Stimulated activated CD4-positive, alpha-beta T cell treated with anti-CD3 and anti-CD28 coated beads, Interleukin-4, amount 100 ng/mL, for 1 hour (primary cell): Measurements from ENCODE around the gene HEBP2.
"Not testable (repeated sequence)": the region's sequence is repeated elsewhere in the genome, so short reads cannot be mapped to it uniquely, and the experiment has no call there.

Experiments used
- DNase-seq: peaks from one replicate; pipeline ENCODE4 v3.0.0-alpha.2; 2020

HEBP2 gene

DNA sequence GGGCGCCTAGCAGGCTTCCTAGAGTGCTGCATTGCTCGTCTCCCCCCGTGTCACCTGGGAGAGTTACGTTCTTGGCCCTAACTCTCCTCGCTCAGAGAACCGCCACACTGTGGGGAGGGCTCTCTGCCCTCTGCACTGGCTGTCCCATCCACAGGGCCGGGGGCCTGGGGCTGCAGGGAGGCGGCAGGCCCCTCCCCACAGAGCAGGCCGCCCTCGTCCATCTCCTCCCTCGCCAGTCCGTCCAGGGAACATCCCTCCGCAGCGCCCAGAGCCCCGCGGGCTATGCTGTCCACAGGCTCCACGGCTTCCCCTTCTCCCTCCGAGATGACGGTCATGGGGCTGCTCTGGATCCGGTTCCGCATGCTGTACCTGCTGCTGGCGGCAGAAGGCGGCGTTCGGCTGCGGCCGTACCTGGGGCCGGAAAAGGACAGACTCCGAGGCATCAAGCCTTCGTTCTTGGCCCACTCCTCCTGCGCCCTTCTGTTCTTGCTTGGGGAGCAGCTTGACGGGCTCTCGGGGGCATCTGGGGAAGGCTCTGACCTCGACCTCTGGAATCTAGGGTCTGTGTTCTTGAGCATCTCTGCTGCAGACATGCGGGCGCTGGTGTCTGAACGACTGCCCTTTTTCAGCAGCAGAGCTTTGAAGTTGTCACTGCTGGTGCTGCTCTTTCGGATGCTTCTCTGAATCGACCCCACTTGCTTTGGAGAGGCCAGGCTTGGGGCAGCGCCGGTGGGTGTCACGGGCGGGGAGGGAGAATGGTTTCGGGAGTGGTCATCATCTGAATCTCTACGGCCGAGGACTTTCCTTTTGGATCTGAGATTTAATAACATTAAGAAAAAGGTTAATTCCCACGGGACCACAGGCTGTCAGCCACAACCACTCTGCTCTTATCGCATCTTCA lies 20.2 kb downstream of the HEBP2 start:
- no peak for DNase-seq

DNA sequence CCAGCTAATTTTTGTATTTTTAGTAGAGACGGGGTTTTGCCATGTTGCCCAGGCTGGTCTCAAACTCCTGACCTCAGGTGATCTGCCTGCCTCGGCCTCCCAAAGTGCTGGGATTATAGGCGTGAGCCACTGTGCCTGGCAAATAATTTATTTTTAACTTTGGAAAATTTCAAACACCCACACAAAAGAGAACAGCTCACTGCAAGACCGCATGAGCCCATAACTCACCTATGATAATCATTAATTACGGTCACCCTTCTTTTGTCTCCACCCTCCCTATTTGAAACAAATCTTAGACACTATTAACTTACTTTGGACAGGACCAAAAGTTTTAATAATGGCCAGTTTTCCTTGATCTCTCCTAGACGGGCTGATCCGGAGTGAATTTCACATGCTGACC lies 21.2 kb downstream of the HEBP2 start:
- not testable (repeated sequence) for DNase-seq

- no peak for DNase-seq
These were observed 22.6 kb downstream of the HEBP2 start for GRCh38 chr6:138426500-138427123.

DNA sequence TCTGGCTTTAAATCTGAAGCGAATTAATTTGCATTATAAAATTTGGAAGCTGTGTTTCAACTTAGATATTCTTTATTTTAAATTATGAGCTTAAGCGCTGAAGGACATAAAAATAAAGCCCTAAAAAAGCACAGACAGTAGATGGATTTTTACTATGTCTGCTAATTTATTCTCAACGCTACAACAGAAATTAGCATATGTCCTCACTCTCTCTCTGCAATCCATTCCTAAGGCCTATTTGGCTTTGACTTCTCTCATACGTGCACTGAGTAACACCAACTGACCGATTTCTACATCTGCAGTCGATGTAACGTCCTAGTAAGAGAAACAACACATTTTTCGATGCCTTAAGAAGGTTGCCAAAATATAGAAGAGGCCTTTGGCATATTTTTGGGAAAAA lies 23.7 kb downstream of the HEBP2 start:
- no peak for DNase-seq

GRCh38 chr6:138428944-138429598 lies 25.0 kb downstream of the HEBP2 start:
- no peak for DNase-seq

- no peak for DNase-seq
These were observed 25.7 kb downstream of the HEBP2 start for GRCh38 chr6:138429761-138430160.

- DNase-seq, result no peak
These were observed 26.5 kb downstream of the HEBP2 start for GRCh38 chr6:138430361-138431145.

DNA sequence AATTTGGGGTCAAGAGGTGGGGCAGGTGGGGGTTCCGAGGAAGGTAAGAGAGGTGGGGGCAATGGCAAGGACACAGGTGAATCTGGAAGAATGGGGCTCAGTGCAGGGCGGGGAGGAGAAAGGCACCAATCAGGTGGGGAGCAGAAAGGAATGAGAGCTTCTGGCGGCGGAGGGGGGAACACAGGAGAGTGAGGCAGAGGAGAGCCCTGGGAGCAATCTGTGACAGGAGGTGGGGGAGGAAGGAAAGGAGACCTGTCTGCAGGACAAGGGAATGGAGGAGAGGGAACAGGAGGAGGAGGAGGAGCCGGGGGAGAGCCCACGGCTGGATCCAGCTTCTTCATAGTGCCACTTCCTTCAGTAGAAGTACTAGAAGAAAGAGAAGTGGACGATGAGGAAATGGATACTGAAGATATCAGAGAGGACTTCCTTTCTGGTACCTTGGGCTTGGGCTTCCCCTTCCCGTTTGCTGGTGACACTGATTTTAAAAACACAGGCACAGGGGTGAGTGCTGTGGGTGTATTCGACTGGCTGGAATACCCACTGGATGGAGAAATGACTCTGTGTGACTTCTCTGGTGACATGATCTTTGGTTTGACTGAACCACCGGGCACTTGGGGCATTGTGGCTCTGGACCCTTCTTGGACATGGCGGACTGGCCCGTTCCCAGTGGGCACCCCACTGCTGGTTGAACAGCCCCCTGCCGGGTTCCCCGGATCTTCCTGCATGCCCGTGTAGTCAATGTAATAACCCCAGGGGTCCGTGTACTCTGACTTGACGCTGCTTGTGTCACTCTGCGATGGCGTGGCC lies 27.4 kb downstream of the HEBP2 start:
- no peak for DNase-seq

- no peak for DNase-seq
These were observed 28.0 kb downstream of the HEBP2 start for GRCh38 chr6:138432063-138432356.

GRCh38 chr6:138434096-138434495 lies 30.1 kb downstream of the HEBP2 start:
- DNase-seq, result no peak

DNA sequence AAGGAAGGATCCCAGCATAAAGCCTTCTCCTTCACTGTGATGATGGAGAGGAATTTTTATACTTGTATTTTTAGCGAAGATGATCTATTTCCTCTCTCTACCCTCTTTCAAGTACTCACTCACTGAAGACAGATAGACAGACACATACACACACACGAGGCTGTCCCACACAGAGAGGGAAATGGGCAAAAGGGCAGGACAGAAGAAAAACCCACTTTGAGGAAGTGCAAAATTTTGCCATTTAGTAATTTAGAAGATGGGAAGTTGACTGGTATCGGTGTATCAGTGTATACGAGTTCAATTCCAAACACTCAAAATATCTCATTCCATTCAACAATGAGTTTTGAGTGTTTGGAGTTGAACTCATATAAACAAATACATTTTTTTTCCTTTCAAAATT lies 30.9 kb downstream of the HEBP2 start:
- no peak for DNase-seq

- no peak for DNase-seq
These were observed 35.5 kb downstream of the HEBP2 start for GRCh38 chr6:138439546-138439945.

DNA sequence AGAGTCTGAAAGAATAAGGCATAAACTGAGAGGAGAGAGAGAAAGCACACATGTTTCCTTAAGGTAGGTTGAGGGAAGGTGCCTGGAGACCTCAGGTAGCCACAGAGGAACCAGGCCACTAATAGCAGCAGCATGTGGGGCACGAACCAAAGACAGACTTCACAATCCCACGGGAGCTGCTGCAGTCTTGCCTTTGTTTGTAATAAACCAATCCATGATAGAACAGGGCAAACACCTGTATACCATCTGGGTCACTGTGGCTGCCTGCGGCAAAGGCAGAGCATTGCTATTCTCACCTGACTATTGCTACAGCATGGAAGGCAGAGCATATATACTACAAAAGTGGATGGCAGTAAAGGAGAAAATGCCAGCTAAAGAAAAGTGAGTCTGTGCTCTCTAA lies 36.3 kb downstream of the HEBP2 start:
- no peak for DNase-seq

- DNase-seq, result no peak
These were observed 36.8 kb downstream of the HEBP2 start for GRCh38 chr6:138440758-138441357.

- DNase-seq, result no peak
These were observed 37.9 kb downstream of the HEBP2 start for GRCh38 chr6:138441965-138442364.

DNA sequence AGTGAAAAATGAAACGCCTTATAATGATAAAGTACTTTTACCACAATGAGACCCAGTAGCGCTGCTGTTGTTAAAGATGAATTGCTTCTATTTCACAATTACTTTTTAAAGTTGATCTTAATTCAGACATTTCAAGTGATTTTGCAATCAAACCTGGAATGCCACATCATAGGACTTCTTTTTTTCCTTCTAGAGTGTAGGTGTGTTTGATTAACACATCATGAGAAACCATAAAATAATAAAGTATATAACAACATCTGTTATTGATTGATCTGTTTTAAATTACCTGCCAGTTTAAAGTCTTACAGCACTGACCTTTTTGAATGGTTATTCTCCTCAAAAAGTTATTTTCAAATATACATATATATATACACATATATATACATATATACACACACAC lies 38.6 kb downstream of the HEBP2 start:
- no peak for DNase-seq

- DNase-seq, result no peak
These were observed 40.0 kb downstream of the HEBP2 start for GRCh38 chr6:138443979-138444378.

GRCh38 chr6:138446821-138447220 lies 42.8 kb downstream of the HEBP2 start:
- DNase-seq, result no peak

- DNase-seq, result no peak
These were observed 46.4 kb downstream of the HEBP2 start for GRCh38 chr6:138450445-138450844.

DNA sequence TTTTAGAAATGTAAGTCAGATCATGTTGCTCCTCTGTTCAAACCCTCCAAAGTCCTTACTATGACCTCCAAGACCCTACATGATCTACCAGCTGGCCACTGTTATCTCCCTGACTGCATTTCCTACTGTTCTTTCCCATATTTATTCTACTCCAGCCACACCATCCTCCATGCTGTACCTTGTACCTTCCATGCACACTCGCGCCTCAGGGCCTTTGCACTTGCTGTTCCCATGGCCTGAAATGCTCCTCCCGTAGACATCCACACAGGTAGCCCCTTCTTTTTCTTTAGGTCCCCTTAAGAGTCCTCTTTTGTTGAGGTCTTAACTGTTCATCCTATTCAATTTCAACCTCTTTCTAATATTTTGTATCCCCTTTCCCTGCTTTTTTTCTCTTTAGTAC lies 47.0 kb downstream of the HEBP2 start:
- DNase-seq, result no peak

GRCh38 chr6:138454981-138455706 lies 51.1 kb downstream of the HEBP2 start:
- peak; percentile 53 for DNase-seq
